ENCODE measurements around the gene HTRA1. TPM values are rescaled to one million over a fixed set of nuclear protein-coding genes. Genes with fewer than 3 reads are reported as not detected.

The HTRA1 gene
- total and polyA plus RNA-seq, 12 donors: 23.4 to 108 (median 70.2) TPM

- Histone ChIP-seq H3K9me3 (no peaks in the 10 kb centered on the region), H3K4me1 (peaks cover 5 to 43% (median 23%) of the 10 kb centered on the region in 9 donors), H3K36me3 (peaks cover 0 to 50% (median 14%) of the 10 kb centered on the region in 9 donors), H3K4me3 (no peak overlapping the region), H3K27me3 (no peaks in the 10 kb centered on the region), H3K27ac (peak overlapping the region in 6 of 10 donors; percentile 15 to 62 (median 40))
- ATAC-seq: peak; percentile 95 to 98 (median 98)
- DNase-seq: peak; percentile 89 to 91
- TF ChIP-seq CTCF (IDR thresholded peaks at IDR 0.05): no peak
- intact Hi-C loops (cut with DNase I): loop anchor here in 1 of 10 donors (5.0 kb wide), 1 partner anchor 42 kb away; the partner anchor contains the start of gene HTRA1
- 7 to 8% methylated on average over 6 of the region's 6 CpGs for WGBS, 2 donors
Measured at GRCh38 chr10:122504610-122504950, 43.2 kb downstream of the HTRA1 start.

- TF ChIP-seq CTCF (IDR thresholded peaks at IDR 0.05): no peak
- H3K27ac ChIP-seq: peak overlapping the region in 1 of 10 donors; percentile 40
- DNase-seq (no peak), ATAC-seq (no peak)
- WGBS, 2 donors: 93 to 94% methylated on average over 5 of the region's 5 CpGs
- peaks cover 5 to 39% (median 19%) of the 10 kb centered on the region in 9 donors for H3K4me1 ChIP-seq
- no peaks in the 10 kb centered on the region for H3K27me3 ChIP-seq
- H3K9me3 ChIP-seq: no peaks in the 10 kb centered on the region
- intact Hi-C loops (cut with DNase I): no loop called here
- H3K4me3 ChIP-seq: no peak overlapping the region
- H3K36me3 ChIP-seq: peaks cover 0 to 55% (median 17%) of the 10 kb centered on the region in 9 donors
Measured at GRCh38 chr10:122505011-122505410, 43.7 kb downstream of the HTRA1 start.

GRCh38 chr10:122505885-122506645 lies 44.7 kb downstream of the HTRA1 start:
- 94 to 96% methylated on average over 15 of the region's 15 CpGs for WGBS, 2 donors
- no peak for TF ChIP-seq CTCF (IDR thresholded peaks at IDR 0.05)
- peaks cover 5 to 28% (median 13%) of the 10 kb centered on the region in 9 donors for H3K4me1 ChIP-seq
- no peak overlapping the region for H3K27ac ChIP-seq
- H3K9me3 ChIP-seq: no peaks in the 10 kb centered on the region
- H3K27me3 ChIP-seq: no peaks in the 10 kb centered on the region
- peaks cover 0 to 65% (median 24%) of the 10 kb centered on the region in 9 donors for H3K36me3 ChIP-seq
- H3K4me3 ChIP-seq: no peak overlapping the region
- ATAC-seq (no peak), DNase-seq (no peak)
- intact Hi-C loops (cut with DNase I): no loop called here

- DNase-seq (no peak), ATAC-seq (no peak)
- Histone ChIP-seq H3K4me1 (peaks cover 5 to 27% (median 13%) of the 10 kb centered on the region in 9 donors), H3K27me3 (no peaks in the 10 kb centered on the region), H3K9me3 (no peaks in the 10 kb centered on the region), H3K4me3 (no peak overlapping the region), H3K36me3 (peaks cover 0 to 71% (median 26%) of the 10 kb centered on the region in 9 donors), H3K27ac (no peak overlapping the region)
- WGBS, 2 donors: 81 to 82% methylated on average over 3 of the region's 3 CpGs
- TF ChIP-seq CTCF (IDR thresholded peaks at IDR 0.05): no peak
- intact Hi-C loops (cut with DNase I): no loop called here
Measured at GRCh38 chr10:122507616-122508015, 46.3 kb downstream of the HTRA1 start.

Data from heart right ventricle (tissue), 16 donors.